ENCODE measurements around the gene TKFC. TPM values are rescaled to one million over a fixed set of nuclear protein-coding genes. Genes with fewer than 3 reads are reported as not detected.
A peak's percentile ranks its signal among the peaks of the same experiment; 100 is the strongest.

The TKFC gene
- total and polyA plus RNA-seq, 9 of the 15 experiments (the other 6 are each of a cell fraction or from before 2014, with no cell fraction given), result 2.0 to 61.7 (median 28.5) TPM

DNA sequence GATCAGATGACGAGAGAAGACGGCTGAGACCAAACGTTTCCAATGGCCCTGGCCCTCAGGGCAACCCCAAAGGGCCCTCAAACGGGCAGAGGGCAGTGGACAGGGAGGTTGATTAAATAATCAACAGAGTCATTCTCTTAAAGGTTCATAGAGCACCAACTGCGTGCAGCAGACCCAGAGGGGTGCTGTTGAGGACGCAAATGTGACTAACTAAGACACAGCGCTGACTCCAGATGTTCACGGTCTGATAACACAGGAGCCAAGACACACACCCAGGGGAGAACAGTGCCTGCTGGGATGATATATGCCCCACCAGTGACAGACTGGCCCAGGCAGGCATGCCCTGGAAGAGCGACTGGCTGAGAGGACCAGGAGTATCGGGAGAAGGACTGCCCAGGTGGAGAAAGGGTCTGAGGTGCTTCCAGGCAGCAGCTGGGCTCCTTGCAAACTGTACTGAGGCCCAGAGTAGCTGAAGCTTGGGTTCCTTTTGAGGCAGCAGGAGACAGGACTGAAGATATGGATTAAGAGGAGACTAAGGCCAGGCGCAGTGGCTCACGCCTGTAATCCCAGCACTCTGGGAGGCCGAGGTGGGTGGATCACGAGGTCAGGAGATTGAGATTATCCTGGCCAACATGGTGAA, 45.6 kb upstream of the TKFC start (continued):
- peak; percentile 63 to 76; a peak in 3 of 4 replicates for TF ChIP-seq TEAD1 (CRISPR knock-in tag; IDR thresholded peaks at IDR 0.05)
- TF ChIP-seq RAD51 (IDR thresholded peaks at IDR 0.05; ENCODE audit: borderline replicate concordance, low read depth), result no peak
- TF ChIP-seq MTA2 (IDR thresholded peaks at IDR 0.05; ENCODE audit: low read depth), result peak; percentile 93
- peak; percentile 39 to 80; a peak in 2 of 4 replicates for TF ChIP-seq TBL1XR1 (IDR thresholded peaks at IDR 0.05; ENCODE audit: low read length in 2 of 2)
- no peak for TF ChIP-seq ZNF274 (IDR thresholded peaks at IDR 0.05; ENCODE audit: borderline replicate concordance, low read depth, low read length)
- TF ChIP-seq, protein P1, sequence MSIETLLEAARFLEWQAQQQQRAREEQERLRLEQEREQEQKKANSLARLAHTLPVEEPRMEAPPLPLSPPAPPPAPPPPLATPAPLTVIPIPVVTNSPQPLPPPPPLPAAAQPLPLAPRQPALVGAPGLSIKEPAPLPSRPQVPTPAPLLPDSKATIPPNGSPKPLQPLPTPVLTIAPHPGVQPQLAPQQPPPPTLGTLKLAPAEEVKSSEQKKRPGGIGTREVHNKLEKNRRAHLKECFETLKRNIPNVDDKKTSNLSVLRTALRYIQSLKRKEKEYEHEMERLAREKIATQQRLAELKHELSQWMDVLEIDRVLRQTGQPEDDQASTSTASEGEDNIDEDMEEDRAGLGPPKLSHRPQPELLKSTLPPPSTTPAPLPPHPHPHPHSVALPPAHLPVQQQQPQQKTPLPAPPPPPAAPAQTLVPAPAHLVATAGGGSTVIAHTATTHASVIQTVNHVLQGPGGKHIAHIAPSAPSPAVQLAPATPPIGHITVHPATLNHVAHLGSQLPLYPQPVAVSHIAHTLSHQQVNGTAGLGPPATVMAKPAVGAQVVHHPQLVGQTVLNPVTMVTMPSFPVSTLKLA (conservative IDR thresholded peaks at IDR 0.05), result peak; percentile 21 to 70; a peak in 1 of 4 replicates
- no peak for TF ChIP-seq ZNF12 (CRISPR knock-in tag; IDR thresholded peaks at IDR 0.05)
- no peak for TF ChIP-seq NKRF (IDR thresholded peaks at IDR 0.05; ENCODE audit: borderline replicate concordance)
- no peak for TF ChIP-seq COPS2 (conservative IDR thresholded peaks at IDR 0.05)
- no peak for TF ChIP-seq SRSF3 (IDR thresholded peaks at IDR 0.05; ENCODE audit: insufficient read depth, low read length)
- TF ChIP-seq, protein P2, sequence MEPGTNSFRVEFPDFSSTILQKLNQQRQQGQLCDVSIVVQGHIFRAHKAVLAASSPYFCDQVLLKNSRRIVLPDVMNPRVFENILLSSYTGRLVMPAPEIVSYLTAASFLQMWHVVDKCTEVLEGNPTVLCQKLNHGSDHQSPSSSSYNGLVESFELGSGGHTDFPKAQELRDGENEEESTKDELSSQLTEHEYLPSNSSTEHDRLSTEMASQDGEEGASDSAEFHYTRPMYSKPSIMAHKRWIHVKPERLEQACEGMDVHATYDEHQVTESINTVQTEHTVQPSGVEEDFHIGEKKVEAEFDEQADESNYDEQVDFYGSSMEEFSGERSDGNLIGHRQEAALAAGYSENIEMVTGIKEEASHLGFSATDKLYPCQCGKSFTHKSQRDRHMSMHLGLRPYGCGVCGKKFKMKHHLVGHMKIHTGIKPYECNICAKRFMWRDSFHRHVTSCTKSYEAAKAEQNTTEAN (CRISPR knock-in tag; IDR thresholded peaks at IDR 0.05), result no peak
- TF ChIP-seq, protein P3, sequence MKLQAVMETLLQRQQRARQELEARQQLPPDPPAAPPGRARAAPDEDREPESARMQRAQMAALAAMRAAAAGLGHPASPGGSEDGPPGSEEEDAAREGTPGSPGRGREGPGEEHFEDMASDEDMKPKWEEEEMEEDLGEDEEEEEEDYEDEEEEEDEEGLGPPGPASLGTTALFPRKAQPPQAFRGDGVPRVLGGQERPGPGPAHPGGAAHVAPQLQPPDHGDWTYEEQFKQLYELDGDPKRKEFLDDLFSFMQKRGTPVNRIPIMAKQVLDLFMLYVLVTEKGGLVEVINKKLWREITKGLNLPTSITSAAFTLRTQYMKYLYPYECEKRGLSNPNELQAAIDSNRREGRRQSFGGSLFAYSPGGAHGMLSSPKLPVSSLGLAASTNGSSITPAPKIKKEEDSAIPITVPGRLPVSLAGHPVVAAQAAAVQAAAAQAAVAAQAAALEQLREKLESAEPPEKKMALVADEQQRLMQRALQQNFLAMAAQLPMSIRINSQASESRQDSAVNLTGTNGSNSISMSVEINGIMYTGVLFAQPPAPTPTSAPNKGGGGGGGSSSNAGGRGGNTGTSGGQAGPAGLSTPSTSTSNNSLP (IDR thresholded peaks at IDR 0.05; ENCODE audit: borderline replicate concordance, low read depth, low read length), result peak; percentile 83; the same call in 1 of the 2 replicates
- TF ChIP-seq SMARCA4 (IDR thresholded peaks at IDR 0.05), result peak; percentile 96
- TF ChIP-seq, protein P4, sequence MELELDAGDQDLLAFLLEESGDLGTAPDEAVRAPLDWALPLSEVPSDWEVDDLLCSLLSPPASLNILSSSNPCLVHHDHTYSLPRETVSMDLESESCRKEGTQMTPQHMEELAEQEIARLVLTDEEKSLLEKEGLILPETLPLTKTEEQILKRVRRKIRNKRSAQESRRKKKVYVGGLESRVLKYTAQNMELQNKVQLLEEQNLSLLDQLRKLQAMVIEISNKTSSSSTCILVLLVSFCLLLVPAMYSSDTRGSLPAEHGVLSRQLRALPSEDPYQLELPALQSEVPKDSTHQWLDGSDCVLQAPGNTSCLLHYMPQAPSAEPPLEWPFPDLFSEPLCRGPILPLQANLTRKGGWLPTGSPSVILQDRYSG (tag; conservative IDR thresholded peaks at IDR 0.05; ENCODE audit: low read depth), result peak; percentile 80; the same call in 1 of the 2 replicates
- TF ChIP-seq ZNF507 (tag; conservative IDR thresholded peaks at IDR 0.05), result no peak
- no peak for TF ChIP-seq HNRNPUL1 (IDR thresholded peaks at IDR 0.05; ENCODE audit: low read length)
- TF ChIP-seq, protein P5, sequence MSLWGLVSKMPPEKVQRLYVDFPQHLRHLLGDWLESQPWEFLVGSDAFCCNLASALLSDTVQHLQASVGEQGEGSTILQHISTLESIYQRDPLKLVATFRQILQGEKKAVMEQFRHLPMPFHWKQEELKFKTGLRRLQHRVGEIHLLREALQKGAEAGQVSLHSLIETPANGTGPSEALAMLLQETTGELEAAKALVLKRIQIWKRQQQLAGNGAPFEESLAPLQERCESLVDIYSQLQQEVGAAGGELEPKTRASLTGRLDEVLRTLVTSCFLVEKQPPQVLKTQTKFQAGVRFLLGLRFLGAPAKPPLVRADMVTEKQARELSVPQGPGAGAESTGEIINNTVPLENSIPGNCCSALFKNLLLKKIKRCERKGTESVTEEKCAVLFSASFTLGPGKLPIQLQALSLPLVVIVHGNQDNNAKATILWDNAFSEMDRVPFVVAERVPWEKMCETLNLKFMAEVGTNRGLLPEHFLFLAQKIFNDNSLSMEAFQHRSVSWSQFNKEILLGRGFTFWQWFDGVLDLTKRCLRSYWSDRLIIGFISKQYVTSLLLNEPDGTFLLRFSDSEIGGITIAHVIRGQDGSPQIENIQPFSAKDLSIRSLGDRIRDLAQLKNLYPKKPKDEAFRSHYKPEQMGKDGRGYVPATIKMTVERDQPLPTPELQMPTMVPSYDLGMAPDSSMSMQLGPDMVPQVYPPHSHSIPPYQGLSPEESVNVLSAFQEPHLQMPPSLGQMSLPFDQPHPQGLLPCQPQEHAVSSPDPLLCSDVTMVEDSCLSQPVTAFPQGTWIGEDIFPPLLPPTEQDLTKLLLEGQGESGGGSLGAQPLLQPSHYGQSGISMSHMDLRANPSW (CRISPR knock-in tag; IDR thresholded peaks at IDR 0.05), result no peak; the same call in 1 of the 2 replicates

Measured in K562 (cell line).